Gastrocnemius medialis (tissue), 4 donors: Measurements from ENCODE around the gene PGLYRP2.

Experiments
- CTCF ChIP-seq, 5 experiments: fragments of 450-650 bp in 3 of 5; fragments of 200-600 bp in 2 of 5; sonication (generic) in 2 of 5; IDR thresholded peaks in 4 of 5; conservative IDR thresholded peaks in 1 of 5; 1 replicate in 4 of 5; 2 replicates in 1 of 5; pipeline ENCODE4 v1.5.1; 2016 to 2019; ENCODE audit warnings: antibody characterized with exemption in 5 of 5, mild to moderate bottlenecking in 3 of 5, moderate library complexity in 3 of 5
- POLR2A ChIP-seq, 2 donors: fragments of 450-650 bp; IDR thresholded peaks; one replicate each; pipeline ENCODE4 v1.6.1; 2017; ENCODE audit warnings: antibody characterized with exemption in 2 of 2, mild to moderate bottlenecking in 2 of 2, moderate library complexity in 2 of 2

- no peak for TF ChIP-seq CTCF (IDR thresholded peaks at IDR 0.05 in 4 of 5, conservative IDR thresholded peaks at IDR 0.05 in 1 of 5)
- TF ChIP-seq POLR2A (IDR thresholded peaks at IDR 0.05), result no peak
Measured at GRCh38 chr19:15424121-15424520, 55.2 kb downstream of the PGLYRP2 start.
